Activated CD4-positive, alpha-beta T cell treated with anti-CD3 and anti-CD28 coated beads, Interleukin-2, amount 50 U/mL, for 48 hours (primary cell): Measurements from ENCODE around the gene SYNPO2.
"Not testable (repeated sequence)": the region's sequence is repeated elsewhere in the genome, so short reads cannot be mapped to it uniquely, and the experiment has no call there.

Experiments
- DNase-seq, 2 experiments: peaks; one replicate each; pipeline ENCODE4 v3.0.0-alpha.2; 2020

Gene SYNPO2

GRCh38 chr4:119010221-119010620 is 121.6 kb downstream of the SYNPO2 start:
- not testable (repeated sequence) for DNase-seq

- DNase-seq = no peak
Observed at GRCh38 chr4:119010909-119011606, 122.4 kb downstream of the SYNPO2 start.

DNA sequence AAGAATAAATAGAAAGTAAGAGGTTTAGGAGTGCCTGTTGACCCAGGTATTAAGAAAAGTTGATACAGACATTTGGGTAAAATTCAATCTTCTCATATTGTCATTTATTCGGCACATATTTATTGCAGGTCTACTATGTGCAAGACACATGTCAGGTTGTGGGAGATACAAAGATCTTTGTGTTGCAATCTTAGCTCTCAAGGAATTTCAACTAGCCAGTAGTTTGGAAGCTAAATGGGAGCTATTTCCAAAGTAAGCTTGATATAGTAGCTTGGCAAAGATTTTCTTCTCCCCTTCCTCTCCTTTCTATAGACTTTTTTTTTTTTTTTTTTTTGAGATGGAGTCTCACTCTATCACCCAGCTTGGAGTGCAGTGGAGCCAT is 122.9 kb downstream of the SYNPO2 start:
- DNase-seq = no peak

DNA sequence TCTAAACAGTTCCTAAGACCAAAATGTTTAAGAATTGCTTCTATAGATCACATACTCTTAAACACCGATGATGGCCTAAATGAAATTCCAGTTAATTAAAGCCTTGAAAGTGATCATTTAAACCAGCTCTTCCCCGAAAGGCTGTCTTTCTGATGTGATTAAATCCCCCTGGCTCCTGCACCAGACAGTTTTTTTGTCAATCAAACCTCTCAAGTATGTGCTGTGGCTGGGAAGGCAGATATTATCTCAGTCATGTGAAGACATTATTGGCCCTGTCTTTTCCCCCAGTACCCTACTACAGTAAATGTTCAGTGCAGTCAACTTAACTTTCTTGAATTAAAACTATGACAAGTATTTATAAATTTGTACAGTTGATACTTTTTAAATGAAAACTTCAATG is 126.0 kb downstream of the SYNPO2 start:
- no peak for DNase-seq

- DNase-seq = no peak
Observed at GRCh38 chr4:119016636-119017035, 128.0 kb downstream of the SYNPO2 start.

DNA sequence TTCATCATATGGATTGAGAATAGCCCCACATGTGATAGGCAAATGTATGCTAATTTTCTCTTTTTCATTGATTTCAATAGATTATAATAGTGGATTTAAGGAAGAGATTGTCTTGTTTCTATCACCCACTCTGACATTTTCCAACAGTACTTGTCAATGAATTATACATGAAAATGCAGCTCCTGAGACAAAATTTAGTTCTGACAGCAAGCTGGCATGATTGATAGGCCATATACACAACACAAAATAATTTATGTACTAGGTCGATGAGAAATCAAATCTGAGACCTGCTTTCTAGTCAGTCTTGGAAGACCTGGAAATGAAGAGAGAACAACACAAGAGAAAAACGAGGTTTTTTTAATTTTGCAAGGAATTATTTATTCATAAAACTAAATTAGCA is 129.0 kb downstream of the SYNPO2 start:
- no peak for DNase-seq

GRCh38 chr4:119020158-119020557 is 131.5 kb downstream of the SYNPO2 start:
- DNase-seq = no peak

DNA sequence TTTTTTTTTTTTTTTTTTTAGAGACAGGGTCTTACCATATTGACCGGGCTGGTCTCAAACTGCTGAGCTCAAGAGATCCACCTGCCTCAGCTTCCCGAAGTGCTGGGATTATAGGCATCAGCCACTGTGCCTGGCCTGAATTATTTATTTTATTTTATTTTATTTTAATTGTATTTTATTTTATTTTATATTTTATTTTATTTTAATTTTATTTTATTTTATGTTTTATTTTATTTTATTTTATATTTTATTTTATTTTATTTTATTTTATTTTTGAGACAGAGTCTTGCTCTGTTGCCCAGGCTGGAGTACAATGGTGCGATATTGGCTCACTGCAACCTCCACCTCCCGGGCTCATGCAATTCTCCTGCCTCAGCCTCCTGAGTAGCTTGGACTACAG is 133.9 kb downstream of the SYNPO2 start:
- not testable (repeated sequence) for DNase-seq

DNA sequence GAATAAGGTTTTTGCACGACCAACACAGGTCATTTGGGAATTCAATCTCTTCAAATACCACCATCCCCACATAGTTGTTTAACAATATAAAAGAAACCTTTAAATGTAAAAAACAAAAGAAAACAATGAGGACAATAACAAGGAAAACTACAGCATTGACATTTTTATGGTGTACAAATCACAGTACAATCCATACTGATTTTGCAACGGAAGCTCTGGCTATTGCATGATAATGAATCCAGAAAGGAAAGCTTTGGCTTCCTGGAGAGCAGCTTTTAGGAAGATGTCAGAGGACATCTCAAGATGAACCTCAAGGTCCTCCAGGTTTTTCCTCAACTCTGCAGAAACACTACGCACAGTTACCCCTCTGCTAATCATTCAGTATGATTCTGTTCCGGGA is 135.4 kb downstream of the SYNPO2 start:
- DNase-seq = no peak

- no peak for DNase-seq
Observed at GRCh38 chr4:119025420-119025819, 136.8 kb downstream of the SYNPO2 start.

GRCh38 chr4:119025916-119026661 is 137.4 kb downstream of the SYNPO2 start:
- DNase-seq = no peak

DNA sequence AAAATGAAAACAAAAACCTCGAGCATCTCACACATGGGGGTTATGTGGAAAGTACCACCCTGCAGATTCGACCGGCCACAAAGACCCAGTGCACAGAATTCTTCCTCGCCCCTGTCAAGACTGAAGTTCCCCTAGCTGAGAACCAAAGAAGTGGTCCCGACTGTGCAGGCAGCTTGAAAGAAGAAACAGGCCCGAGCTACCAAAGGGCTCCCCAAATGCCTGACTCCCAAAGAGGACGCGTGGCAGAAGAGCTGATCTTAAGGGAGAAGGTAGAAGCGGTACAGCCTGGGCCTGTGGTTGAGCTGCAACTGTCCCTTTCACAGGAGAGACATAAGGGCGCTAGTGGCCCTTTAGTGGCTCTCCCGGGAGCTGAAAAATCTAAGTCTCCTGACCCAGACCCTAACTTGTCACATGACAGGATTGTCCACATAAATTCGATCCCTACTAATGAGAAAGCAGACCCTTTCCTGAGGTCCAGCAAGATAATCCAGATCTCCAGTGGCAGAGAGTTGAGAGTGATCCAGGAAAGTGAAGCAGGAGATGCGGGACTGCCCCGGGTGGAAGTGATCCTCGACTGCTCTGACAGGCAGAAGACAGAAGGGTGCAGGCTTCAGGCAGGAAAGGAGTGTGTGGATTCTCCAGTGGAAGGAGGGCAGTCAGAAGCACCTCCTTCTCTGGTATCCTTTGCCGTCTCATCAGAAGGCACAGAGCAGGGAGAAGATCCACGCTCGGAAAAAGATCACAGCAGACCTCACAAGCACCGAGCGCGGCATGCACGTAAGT is 138.2 kb downstream of the SYNPO2 start:
- no peak for DNase-seq

DNA sequence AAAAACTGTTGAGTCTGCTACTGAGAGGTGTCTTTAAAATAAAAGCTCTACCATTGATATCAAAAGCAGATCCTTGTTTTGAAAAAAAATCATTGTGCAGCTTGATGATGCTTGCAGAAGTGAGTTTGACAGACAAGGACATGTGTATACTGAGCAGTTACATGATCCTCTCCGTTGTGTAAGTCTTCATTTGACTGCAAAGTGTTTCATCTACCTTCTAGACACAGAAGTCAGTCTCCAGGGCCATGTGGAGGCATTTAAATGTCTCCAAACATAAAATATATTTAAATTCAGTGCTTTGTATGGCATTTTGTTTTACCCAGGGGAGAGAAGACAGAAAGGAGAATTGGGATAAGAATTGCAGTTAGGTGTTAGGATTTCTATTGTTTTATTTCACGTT is 139.2 kb downstream of the SYNPO2 start:
- no peak for DNase-seq

- DNase-seq = no peak
Observed at GRCh38 chr4:119028296-119028695, 139.6 kb downstream of the SYNPO2 start.

DNA sequence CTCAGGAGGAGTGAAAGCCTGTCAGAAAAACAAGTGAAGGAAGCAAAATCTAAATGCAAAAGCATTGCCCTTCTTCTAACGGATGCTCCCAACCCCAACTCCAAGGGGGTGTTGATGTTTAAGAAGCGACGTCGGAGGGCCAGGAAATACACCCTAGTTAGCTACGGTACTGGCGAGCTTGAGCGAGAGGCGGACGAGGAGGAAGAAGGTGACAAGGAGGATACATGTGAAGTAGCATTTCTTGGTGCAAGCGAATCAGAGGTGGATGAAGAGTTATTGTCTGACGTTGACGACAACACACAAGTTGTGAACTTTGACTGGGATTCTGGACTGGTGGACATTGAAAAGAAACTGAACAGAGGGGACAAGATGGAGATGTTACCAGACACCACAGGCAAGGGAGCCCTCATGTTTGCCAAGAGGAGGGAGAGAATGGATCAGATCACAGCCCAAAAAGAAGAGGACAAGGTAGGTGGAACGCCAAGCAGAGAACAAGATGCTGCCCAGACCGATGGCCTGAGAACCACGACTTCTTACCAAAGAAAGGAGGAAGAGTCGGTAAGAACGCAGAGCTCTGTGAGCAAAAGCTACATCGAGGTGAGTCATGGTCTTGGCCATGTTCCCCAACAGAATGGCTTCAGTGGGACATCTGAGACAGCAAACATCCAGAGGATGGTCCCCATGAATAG is 141.3 kb downstream of the SYNPO2 start:
- no peak for DNase-seq

DNA sequence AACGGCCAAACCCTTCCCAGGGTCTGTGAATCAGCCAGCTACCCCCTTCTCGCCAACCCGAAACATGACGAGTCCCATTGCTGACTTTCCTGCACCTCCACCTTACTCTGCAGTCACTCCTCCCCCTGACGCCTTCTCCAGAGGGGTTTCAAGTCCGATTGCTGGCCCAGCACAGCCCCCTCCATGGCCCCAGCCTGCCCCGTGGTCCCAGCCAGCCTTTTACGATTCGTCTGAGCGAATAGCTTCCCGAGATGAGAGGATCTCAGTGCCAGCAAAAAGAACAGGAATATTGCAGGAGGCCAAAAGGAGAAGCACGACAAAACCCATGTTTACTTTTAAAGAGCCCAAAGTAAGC is 141.9 kb downstream of the SYNPO2 start:
- no peak for DNase-seq

DNA sequence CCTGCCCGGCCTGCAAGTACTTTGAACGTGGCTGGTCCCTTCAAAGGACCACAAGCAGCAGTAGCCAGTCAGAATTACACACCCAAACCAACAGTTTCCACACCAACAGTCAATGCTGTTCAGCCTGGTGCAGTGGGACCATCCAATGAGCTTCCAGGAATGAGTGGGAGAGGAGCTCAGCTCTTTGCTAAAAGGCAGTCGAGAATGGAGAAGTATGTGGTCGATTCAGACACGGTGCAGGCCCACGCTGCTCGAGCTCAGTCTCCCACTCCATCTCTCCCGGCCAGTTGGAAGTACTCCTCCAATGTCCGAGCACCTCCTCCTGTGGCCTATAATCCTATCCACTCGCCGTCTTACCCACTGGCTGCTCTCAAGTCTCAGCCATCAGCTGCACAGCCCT is 142.6 kb downstream of the SYNPO2 start:
- no peak for DNase-seq

DNA sequence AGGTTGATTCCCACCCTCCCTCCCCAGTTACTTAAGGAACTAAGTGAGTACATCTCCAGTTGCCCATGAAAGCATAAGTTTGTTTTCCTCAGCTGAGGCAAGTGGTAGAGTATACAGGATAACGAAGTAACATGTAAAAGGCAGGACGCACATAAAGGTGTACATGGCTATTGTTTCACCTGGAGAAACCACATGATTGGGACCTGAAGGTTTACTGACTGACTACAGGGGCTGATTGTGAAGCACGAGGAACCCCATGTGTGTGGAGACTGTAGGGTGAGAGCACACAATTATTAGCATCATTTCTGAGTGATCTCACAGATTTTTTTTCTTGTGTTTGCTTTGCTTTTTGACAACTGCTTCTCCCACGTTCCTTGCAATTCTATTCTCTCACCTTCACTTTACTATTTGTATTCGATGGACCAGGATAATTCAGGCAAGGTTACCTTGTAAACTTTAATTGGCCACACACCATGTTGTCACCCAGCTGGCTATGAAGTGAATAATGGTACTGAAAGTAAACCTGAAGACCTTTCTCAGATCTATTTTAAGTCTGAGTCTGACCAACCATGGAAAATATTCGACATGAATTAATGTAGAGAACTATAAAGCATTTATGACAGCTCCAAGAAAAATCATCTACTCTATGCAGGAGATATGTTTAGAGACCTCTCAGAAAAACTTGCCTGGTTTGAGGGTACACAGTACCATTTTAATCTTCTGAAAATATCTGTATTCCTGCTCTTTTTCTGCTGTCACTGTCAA is 144.4 kb downstream of the SYNPO2 start:
- no peak for DNase-seq

GRCh38 chr4:119034276-119035008 is 145.8 kb downstream of the SYNPO2 start:
- no peak for DNase-seq

- DNase-seq = no peak
Observed at GRCh38 chr4:119035951-119036737, 147.5 kb downstream of the SYNPO2 start.

- DNase-seq = no peak
Observed at GRCh38 chr4:119037709-119038108, 149.1 kb downstream of the SYNPO2 start.
